Erythroblast (primary cell): ENCODE data around the gene PDLIM3.

Experiments
- GATA1 ChIP-seq: IDR thresholded peaks from 2 replicates; pipeline ENCODE4 v1.6.1; 2011; ENCODE audit warnings: low read depth, mild to moderate bottlenecking, control low read depth, low read length, moderate library complexity
- POLR2A ChIP-seq: IDR thresholded peaks from 2 replicates; pipeline ENCODE4 v1.6.1; 2011; ENCODE audit warnings: mild to moderate bottlenecking, low read length

DNA sequence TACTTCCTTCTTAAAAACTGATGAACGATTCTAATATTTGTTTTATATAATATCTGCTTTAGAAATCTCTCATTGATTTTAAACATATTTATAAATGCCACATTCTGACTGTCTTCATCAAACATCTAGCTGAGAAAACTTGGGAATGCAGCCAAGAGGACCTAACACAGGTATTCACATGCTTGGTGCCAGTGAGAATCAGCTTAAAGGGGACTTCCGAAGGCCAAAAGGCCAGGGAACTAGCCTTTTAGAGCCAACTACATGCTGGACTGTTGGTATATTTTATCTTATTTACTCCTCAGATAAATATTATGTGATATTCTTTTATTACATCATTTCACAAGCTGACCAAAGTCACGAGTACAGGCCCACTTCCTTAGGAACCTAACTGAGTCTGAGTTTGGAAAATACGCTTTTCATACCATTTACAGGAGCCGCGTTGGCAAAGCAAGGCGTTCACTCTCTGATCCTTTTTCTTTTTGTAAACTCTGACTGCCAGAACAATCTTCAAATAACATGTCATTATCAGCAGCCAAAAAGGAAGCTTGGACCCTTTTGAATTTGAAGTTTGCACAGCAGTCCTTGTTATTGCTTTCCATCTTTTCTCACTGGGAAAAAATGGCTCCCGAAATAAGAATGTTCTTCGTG, 41.1 kb upstream of the PDLIM3 start:
- TF ChIP-seq POLR2A (no peak), GATA1 (no peak)
